GM19463 (cell line): ENCODE results near the gene SLC36A2.
"Not testable (repeated sequence)": the region's sequence is repeated elsewhere in the genome, so short reads cannot be mapped to it uniquely, and the experiment has no call there.

Source experiments
- ATAC-seq: cut with Tn5 transposase; IDR thresholded peaks from one replicate; pipeline ENCODE4 v1.9.1; 2021; ENCODE audit warnings: mild to moderate bottlenecking, moderate library complexity; ENCODE audit not compliant: unreplicated experiment

The SLC36A2 gene

GRCh38 chr5:151347369-151347768, at the start of gene SLC36A2:
Gene SLC36A2, minus strand, starts transcription at chr5:151347559. Its CDS starts 99 bp downstream, at chr5:151347460.
- ATAC-seq: no peak

DNA sequence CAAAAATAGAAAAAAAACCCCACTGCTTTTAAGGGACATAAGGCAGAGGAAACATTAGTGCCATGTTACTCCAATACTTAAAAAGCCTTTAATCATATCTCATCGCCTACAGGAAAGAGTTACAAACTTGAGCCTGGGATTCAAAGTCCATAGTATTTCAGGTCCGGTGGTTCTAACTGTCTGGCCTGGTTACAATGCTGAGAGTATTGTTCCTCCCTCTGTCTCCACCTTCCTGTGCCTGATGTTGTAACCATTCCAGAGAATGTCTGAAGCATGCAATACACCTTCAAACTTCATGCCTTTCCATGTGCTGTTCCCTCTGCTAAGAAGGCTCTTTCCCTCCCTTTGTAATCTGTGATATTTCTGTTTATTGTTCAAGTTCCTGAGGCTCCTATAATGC, 41.6 kb upstream of the SLC36A2 start:
- ATAC-seq: no peak

DNA sequence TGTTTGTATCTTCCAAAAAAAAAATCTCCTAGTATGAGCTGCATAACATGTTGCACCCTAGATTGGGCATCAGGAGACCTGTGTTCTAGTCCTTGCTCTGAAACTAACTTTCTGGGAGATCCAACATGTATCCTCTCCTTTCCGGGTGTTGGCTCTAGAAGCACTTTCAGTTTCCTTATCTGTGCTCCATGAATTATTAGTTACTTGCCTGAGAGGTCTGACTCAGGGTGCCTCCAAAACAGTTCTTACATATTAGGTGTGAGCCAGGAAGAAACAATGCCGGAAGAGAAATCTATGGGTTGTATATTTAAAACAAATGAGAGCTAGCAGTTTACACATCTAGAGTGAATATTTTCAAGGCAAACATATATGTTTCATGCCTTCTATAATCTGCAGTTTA, 36.7 kb upstream of the SLC36A2 start:
- no peak for ATAC-seq

DNA sequence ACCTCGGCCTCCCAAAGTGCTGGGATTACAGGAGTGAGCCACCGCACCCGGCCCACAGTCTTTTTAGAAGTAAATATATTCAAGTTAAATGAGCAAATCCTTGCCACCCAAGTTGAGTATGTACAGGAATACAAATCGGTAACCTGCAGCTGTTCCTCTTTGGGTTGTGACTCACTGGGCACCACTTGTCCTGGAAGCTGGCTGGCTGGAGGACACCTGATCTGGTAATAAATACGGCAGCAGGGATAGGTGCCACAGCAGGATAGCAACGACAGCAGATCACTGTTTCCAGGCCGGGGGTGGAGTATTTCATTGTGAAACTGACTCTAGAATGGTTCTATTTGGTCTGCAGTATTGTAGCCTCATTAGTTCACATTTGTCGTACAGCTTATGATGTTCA, 35.7 kb upstream of the SLC36A2 start:
- no peak for ATAC-seq

DNA sequence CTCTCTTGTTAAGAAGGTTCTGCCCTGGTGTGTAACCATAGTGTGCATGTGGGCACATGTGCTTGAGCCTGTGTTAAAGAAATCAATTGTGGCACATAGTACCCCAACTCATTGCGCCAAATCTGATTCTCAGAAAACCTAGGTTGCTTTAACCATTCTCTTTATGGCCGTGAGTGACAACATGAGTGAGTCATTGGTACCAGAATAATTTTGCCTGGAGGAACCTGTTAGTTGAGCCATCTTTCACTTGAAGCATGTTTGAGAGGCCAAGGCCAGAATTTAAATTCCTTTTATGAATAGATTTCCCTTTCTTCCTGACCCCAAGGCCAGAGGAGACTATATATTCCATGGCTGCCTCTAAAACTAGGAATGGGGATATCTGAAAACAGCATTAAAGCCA, 35.2 kb upstream of the SLC36A2 start:
- ATAC-seq: no peak

DNA sequence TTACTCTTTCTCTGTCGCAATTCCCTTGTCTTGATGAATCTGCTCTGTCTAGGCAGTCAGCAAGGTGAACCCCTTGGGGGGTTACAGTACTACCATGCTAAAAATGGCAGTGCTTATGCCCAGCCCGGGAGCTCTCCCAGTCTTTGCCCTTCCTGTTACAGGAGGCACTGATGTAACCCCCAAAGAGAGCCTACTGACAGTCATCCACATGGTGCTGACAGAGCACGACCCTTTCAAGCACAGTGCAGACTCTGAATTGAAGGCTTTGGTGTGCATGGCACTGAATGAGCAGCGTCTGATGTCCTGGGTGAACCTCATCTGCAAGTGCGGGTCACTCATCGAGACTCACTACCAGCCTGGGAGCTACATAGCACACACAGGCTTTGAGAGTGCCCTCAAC, 34.5 kb upstream of the SLC36A2 start:
- no peak for ATAC-seq

DNA sequence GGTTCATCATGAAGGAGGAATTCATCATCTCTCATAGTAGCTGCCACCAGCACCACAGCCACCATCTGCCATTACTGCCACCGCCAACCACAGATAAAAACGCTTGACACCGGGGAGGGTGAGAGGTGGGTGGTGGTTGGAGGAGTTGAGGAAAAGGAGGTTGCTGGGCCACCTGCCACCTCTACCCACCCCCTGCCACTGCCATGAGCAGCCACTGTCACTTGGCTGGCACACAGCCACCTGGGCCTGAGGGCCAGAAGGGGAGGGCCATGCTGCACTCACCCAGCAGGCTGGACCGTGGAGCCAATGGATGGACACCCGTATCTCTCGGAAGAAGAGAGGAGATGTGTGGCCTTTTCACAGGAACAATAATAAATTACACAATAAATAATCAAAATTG, 31.3 kb upstream of the SLC36A2 start:
- ATAC-seq: no peak

- ATAC-seq: no peak
Measured at GRCh38 chr5:151374539-151374938, 27.2 kb upstream of the SLC36A2 start.

- ATAC-seq: not testable (repeated sequence)
Measured at GRCh38 chr5:151367038-151367437, 19.7 kb upstream of the SLC36A2 start.

DNA sequence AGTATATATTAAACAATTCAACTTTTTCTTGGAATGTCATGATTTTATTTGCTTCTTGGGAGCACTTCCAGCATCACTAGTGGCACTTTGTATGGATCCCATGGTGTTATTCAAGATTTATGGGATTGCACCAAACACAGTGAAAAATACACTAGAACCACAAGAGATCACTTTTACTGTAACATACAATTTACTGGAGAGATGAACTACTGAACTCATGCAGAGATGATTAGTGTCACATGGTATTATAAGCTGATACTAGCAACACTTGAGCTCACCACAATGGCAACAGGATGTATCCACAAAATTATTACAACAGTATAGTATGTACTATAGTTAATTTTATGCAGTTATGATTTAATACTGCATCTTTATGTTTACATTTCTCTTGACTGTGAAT, 16.3 kb upstream of the SLC36A2 start:
- ATAC-seq: no peak

DNA sequence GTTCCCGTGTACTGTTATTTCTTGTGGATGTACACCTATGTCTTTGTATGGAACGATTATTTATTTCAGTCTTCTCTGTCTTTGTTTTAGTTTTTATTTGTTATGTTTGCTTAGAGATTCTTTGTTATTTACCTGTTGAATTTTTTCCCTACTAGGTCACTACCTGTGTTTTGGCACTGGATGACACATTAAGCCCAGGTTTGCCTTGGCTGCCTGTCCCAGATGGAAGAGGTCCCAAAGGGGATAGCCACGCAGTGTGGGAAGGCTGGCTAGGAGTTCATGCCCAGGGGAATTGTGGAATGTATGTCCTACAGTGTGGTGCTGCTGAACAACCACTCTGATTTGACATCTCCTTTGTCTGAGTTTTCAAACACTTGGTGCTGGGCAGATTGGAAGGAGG, 15.6 kb upstream of the SLC36A2 start:
- no peak for ATAC-seq

- ATAC-seq: no peak
Measured at GRCh38 chr5:151359391-151359790, 12.0 kb upstream of the SLC36A2 start.

GRCh38 chr5:151357792-151358191, 10.4 kb upstream of the SLC36A2 start:
- ATAC-seq: no peak

DNA sequence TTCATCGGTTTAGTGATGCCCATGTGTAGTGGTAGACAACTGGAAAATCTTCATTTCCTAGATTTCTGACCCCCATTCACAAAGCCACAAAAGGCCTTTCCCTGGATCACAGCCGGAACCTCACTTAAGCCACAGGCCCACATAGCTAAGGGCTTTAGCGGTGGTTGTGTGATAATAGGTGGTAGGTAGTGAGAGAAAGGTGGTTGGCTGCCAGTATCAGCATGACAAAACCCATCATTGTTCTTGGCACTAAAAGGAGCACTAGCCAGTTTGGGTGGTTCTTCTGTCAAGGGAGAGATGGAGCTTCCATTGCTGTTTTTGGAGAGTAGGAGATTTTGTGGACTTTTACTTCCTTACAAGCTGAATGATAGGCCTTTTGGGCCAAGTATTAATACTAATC, 9.7 kb upstream of the SLC36A2 start:
- ATAC-seq: no peak

DNA sequence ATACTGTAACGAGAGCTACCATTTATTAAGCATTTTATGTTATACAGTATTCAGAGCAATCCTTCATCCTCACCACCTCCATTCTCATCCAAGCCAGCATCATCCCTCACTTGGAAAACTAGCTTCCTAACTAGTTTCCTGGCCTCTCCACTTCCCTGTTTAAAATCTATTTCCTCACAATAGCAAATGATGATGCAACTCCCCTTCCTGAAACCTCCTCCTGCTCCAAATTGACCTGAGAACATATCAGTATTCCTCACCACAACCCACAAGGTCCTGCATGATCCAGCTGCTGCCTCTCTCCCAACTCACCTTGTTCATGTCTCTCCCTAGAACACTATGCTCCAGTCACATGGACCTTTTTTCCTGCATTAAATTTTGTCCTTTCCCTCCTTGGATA, 4.3 kb upstream of the SLC36A2 start:
- no peak for ATAC-seq

GRCh38 chr5:151348789-151349188, 1.4 kb upstream of the SLC36A2 start:
- ATAC-seq: no peak

- no peak for ATAC-seq
Measured at GRCh38 chr5:151345808-151346478, 1.4 kb downstream of the SLC36A2 start.

GRCh38 chr5:151345187-151345807, 2.1 kb downstream of the SLC36A2 start:
- no peak for ATAC-seq

- ATAC-seq: no peak
Measured at GRCh38 chr5:151344088-151344487, 3.3 kb downstream of the SLC36A2 start.

DNA sequence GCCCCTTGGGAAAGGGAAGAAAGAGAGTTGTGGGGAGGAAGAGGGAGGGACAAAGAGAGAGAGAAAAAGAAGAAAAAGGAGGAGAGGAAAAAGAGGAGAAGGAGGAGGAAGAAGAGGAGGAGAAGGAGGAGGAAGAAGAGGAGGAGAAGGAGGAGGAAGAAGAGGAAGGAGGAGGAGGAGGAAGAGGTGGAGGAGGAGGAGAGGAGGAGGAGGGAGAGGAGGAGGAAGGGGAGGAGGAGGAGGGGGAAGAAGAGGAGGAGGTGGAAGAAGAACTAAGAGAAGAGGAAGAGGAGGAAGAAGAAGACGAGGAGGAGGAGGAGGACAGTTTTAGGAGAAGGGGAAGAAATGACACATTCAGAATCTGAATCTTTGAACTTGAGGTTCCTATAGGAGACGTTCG, 7.4 kb downstream of the SLC36A2 start:
- ATAC-seq: no peak

GRCh38 chr5:151338734-151339133, 8.6 kb downstream of the SLC36A2 start:
- ATAC-seq: no peak

DNA sequence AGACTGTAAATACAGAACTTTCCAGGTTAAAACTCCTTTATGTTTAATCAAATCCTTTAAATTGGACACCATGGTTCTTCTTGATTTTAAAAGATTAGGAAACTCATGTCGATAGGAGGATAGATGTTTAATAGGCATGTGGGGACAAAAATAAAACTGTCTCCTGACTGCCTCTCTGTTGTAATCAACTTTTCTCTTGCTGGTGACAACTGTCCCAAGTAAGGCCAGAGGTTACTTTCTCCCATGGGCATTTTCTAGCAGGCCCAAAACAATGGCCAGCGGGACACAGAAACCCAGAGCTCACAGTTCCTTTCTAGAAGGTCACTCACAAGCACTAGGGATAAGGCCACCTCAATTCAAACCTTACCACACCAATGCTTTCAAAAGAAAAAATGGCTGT, 14.5 kb downstream of the SLC36A2 start:
- no peak for ATAC-seq

GRCh38 chr5:151328734-151329133, 18.6 kb downstream of the SLC36A2 start:
- ATAC-seq: no peak
